SK-N-MC (cell line): ENCODE results near the gene YIF1A.
"Not testable (repeated sequence)": the region's sequence is repeated elsewhere in the genome, so short reads cannot be mapped to it uniquely, and the experiment has no call there.

Experiments
- DNase-seq: peaks from one replicate; pipeline ENCODE4 v3.0.0-alpha.2; 2011; ENCODE audit warnings: low read depth, low spot score
- H3K27ac ChIP-seq: fragments of 200-600 bp; sonication (generic); 2 replicates; pipeline ENCODE4 v1.5.1; 2016; ENCODE audit warnings: mixed run types
- H3K36me3 ChIP-seq: fragments of 200-600 bp; sonication (generic); 2 replicates; pipeline ENCODE4 v1.6.1; 2017; ENCODE audit warnings: antibody characterized with exemption, low read length, mixed read lengths; ENCODE audit not compliant: insufficient read depth
- H3K4me3 ChIP-seq: fragments of 200-600 bp; sonication (generic); 2 replicates; pipeline ENCODE4 v1.5.1; 2016
- H3K9ac ChIP-seq: fragments of 200-600 bp; sonication (generic); 2 replicates; pipeline ENCODE4 v1.8.0; 2017; ENCODE audit warnings: mixed run types, mixed read lengths; ENCODE audit not compliant: insufficient read length
- H3K9me3 ChIP-seq: fragments of 200-600 bp; sonication (generic); 2 replicates; pipeline ENCODE4 v1.6.1; 2017; ENCODE audit warnings: low read depth, mild to moderate bottlenecking, antibody characterized with exemption, low read length, moderate library complexity, mixed read lengths
- EZH2 ChIP-seq: fragments of 200-600 bp; sonication (generic); IDR thresholded peaks from one replicate; pipeline ENCODE4 v1.6.1; 2017; ENCODE audit warnings: antibody characterized with exemption
- FOXP2 ChIP-seq: optimal IDR thresholded peaks from 2 replicates; pipeline ENCODE3; 2011; ENCODE audit warnings: mild to moderate bottlenecking, moderate library complexity; ENCODE audit not compliant: insufficient read depth; ENCODE audit errors: extremely low read length, control extremely low read depth
- POLR2AphosphoS5 ChIP-seq: IDR thresholded peaks from 2 replicates; pipeline ENCODE4 v1.6.1; 2012; ENCODE audit warnings: mild to moderate bottlenecking, low read depth, low read length, borderline replicate concordance

Gene YIF1A

DNA sequence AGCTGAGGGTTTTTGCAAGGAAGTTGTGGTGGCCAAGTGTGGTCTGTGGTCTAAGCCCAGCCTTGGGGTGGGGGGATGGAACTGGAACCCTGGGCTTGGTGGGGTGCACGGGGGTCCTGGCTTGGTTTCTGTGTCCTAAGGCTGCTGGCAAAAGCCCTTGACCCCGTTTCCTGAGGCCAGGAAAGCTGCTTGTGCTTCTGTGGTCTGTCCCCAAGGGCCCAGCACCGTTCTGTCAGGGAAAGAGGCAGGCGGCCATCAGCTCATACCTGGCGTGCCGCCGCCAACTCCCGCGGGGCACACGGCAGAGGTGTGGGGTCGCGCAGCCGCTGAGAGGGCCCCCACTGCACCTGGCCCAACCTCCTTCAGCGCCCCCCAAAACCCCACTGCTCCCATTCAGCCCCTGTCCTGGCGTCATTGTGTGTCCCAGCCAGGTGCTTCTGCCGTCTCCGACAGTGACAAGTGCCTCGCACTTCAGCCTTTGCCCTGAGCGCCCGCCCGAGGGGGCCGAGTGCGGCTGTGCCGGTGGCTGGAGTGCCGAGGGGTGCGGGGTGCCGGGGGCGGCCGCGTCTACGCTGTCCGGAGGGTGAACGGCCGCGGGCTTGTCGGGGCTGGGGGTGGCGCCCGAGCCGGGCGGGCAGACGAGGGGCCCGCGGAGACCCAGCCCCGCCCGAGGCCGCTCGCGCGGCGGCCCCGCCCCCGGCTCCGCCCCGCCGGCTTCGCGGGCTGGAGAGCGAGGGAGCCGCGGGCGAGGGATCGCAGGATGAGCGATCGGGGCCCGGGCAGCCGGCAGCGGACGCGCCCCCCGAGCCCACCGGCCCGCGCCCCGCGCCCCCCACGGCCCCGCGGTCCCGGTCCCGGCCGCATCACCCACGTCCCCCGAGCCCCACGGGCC lies 11.2 kb downstream of the YIF1A start, which contains the start of gene CNIH2:
CNIH2 (plus strand) TSS at position 705 of the 892 bp plus-strand sequence. CDS start 282 bp downstream, outside the sequence.
- TF ChIP-seq POLR2AphosphoS5 (peak; percentile 34; the same call in 1 of the 2 replicates), FOXP2 (no peak)
- DNase-seq: no peak
- Histone ChIP-seq H3K9me3 (no peaks in the 10 kb centered on the region), H3K9ac (no peak within 1 kb of the TSS), H3K4me3 (peak within 1 kb of the TSS; percentile 72), H3K27ac (no peak within 1 kb of the TSS), H3K36me3 (peaks cover 20% of the 10 kb centered on the region; the same call in 1 of the 2 replicates)

- peaks cover 27% of the 10 kb centered on the region for H3K36me3 ChIP-seq
- DNase-seq, H3K9ac ChIP-seq, H3K4me3 ChIP-seq, H3K9me3 ChIP-seq, H3K27ac ChIP-seq: not testable (repeated sequence)
Observed at GRCh38 chr11:66277064-66277463, 11.9 kb downstream of the YIF1A start.

- not testable (repeated sequence) for H3K4me3 ChIP-seq, H3K27ac ChIP-seq, H3K9me3 ChIP-seq, DNase-seq, H3K9ac ChIP-seq
- H3K36me3 ChIP-seq: peaks cover 31% of the 10 kb centered on the region
Observed at GRCh38 chr11:66276619-66277018, 12.3 kb downstream of the YIF1A start.

DNA sequence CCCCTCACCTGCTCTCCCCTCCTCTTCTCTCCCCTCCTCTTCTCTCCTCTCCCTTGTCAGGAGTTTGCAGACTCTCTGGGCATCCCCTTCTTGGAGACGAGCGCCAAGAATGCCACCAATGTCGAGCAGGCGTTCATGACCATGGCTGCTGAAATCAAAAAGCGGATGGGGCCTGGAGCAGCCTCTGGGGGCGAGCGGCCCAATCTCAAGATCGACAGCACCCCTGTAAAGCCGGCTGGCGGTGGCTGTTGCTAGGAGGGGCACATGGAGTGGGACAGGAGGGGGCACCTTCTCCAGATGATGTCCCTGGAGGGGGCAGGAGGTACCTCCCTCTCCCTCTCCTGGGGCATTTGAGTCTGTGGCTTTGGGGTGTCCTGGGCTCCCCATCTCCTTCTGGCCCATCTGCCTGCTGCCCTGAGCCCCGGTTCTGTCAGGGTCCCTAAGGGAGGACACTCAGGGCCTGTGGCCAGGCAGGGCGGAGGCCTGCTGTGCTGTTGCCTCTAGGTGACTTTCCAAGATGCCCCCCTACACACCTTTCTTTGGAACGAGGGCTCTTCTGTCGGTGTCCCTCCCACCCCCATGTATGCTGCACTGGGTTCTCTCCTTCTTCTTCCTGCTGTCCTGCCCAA lies 12.8 kb downstream of the YIF1A start:
- Histone ChIP-seq H3K9me3 (no peaks in the 10 kb centered on the region), H3K36me3 (peaks cover 32% of the 10 kb centered on the region), H3K4me3 (no peak overlapping the region), H3K27ac (no peak overlapping the region), H3K9ac (no peak overlapping the region)
- no peak for TF ChIP-seq EZH2
- TF ChIP-seq POLR2AphosphoS5: no peak
- TF ChIP-seq FOXP2: no peak
- no peak for DNase-seq

- no peak overlapping the region for H3K9ac ChIP-seq
- no peak for DNase-seq
- peaks cover 36% of the 10 kb centered on the region for H3K36me3 ChIP-seq
- TF ChIP-seq POLR2AphosphoS5 (no peak), EZH2 (no peak), FOXP2 (no peak)
- H3K4me3 ChIP-seq: no peak overlapping the region
- H3K9me3 ChIP-seq: no peaks in the 10 kb centered on the region
- H3K27ac ChIP-seq: no peak overlapping the region
Observed at GRCh38 chr11:66275396-66275795, 13.5 kb downstream of the YIF1A start.

DNA sequence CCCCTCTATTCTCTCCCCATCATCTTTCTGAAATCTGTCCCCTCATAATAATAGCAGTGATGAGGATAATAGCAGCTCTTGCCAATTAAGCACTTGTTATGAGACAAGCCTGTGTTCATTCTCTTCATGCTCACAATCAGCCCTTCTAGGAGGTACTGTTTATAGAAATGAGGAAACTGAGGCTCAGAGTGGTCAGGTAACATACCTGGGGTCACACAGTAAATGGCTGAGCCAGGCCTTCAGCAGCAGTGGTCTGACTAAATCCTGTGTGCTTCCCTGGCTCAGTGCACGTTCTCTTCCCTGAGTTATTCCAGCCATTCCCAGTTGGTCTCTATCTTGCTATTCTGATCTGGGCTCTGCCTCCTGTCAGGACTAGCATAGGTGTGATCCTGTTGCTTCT lies 14.7 kb downstream of the YIF1A start:
- no peak overlapping the region for H3K27ac ChIP-seq
- no peak overlapping the region for H3K9ac ChIP-seq
- no peak for DNase-seq
- TF ChIP-seq POLR2AphosphoS5: no peak
- TF ChIP-seq FOXP2: no peak
- TF ChIP-seq EZH2: no peak
- H3K9me3 ChIP-seq: no peaks in the 10 kb centered on the region
- no peak overlapping the region for H3K4me3 ChIP-seq
- H3K36me3 ChIP-seq: peaks cover 36% of the 10 kb centered on the region

DNA sequence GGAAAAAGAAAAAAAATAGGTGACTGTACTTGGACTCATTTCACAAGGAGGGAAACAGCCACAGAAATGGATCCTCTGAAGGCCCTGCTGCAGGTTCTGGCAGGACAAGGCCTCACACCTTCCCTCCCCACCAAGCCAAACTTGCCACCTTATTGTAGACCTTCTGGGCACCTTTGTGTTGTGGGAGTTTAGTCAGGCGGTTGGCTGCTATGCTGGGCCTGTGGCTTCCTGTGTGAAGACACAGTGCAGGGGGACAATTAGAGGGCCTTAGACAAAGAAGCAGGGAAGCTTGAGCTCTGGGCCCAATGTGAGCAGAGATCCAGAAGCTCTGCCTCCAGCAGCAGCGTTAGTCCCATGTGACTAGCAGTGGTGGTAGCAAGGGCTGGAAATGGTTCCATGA lies 16.3 kb downstream of the YIF1A start:
- Histone ChIP-seq H3K27ac (no peak overlapping the region), H3K36me3 (peaks cover 36% of the 10 kb centered on the region), H3K9me3 (no peaks in the 10 kb centered on the region), H3K9ac (no peak overlapping the region), H3K4me3 (no peak overlapping the region)
- no peak for DNase-seq
- TF ChIP-seq POLR2AphosphoS5 (no peak), EZH2 (no peak), FOXP2 (no peak)

GRCh38 chr11:66271816-66272215 lies 17.1 kb downstream of the YIF1A start:
- TF ChIP-seq EZH2 (no peak), FOXP2 (no peak), POLR2AphosphoS5 (no peak)
- H3K36me3 ChIP-seq: peaks cover 36% of the 10 kb centered on the region
- no peak for DNase-seq
- H3K9me3 ChIP-seq: no peaks in the 10 kb centered on the region
- no peak overlapping the region for H3K9ac ChIP-seq
- no peak overlapping the region for H3K4me3 ChIP-seq
- no peak overlapping the region for H3K27ac ChIP-seq
